ENCODE data around the gene HMGCS1.

The HMGCS1 gene

DNA sequence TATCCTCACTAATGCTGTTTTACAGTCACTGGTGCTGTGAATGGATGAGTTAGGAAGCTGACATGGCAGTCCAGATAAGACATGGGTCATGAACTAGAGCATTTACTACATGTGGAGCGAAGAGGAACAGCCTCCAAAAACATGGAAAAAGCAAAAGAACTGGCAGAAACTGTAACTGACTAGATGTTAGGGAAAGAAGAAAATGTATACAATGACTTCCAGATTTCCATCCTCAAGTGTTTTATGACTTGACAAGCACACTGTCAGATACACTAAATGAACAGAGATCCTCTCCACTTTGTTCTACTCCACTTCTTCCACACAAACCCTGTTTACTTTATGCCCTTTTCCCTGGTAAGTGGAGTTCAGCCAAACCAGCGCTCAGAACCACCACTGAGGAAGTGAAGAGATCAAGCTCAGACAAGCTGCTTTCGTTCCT is 11.5 kb downstream of the HMGCS1 start:
- H3K4ac ChIP-seq (ENCODE audit: low read length) = no peak overlapping the region
- H2BK120ac ChIP-seq (ENCODE audit: low read depth, low read length) = no peak overlapping the region
- no peaks in the 10 kb centered on the region for H3K79me1 ChIP-seq (ENCODE audit: low read depth, low read length)
- H3K23ac ChIP-seq (ENCODE audit: low read depth, low read length, poor library complexity) = no peak overlapping the region
- no peaks in the 10 kb centered on the region for H3K9me3 ChIP-seq (replicated peaks in 1 of 2; ENCODE audit: control insufficient read depth in 2 of 2, insufficient read depth in 1 of 2, low read depth in 1 of 2, low read length in 2 of 2)
- H3K4me2 ChIP-seq (ENCODE audit: insufficient read depth, low read length, poor library complexity, severe bottlenecking) = no peak overlapping the region
- H2BK5ac ChIP-seq (ENCODE audit: low read length) = no peak overlapping the region
- H3K36me3 ChIP-seq (replicated peaks in 1 of 2; ENCODE audit: control insufficient read depth in 2 of 2, insufficient read depth in 2 of 2, low read length in 2 of 2) = peaks cover 24 to 99% of the 10 kb centered on the region in 2 donors
- no peak overlapping the region for H2AK5ac ChIP-seq (ENCODE audit: low read depth, low read length)
- no peak overlapping the region for H4K8ac ChIP-seq (ENCODE audit: low read depth, low read length)
- no peak for DNase-seq (ENCODE audit: low spot score)
- no peak overlapping the region for H3K14ac ChIP-seq (ENCODE audit: low read length)
- H3K27me3 ChIP-seq (ENCODE audit: control insufficient read depth in 3 of 3, insufficient read depth in 3 of 3, low read depth in 1 of 3, low read length in 3 of 3) = no peaks in the 10 kb centered on the region
- H3K4me1 ChIP-seq (ENCODE audit: control insufficient read depth in 2 of 2, insufficient read depth in 1 of 2, low read depth in 1 of 2, low read length in 2 of 2) = peaks cover 7 to 27% of the 10 kb centered on the region in 2 donors
- H3K18ac ChIP-seq (ENCODE audit: low read length) = no peak overlapping the region
- H2AFZ ChIP-seq (ENCODE audit: low read length) = no peak overlapping the region
- no peak overlapping the region for H2BK15ac ChIP-seq (ENCODE audit: low read length)
- no peak overlapping the region for H2BK12ac ChIP-seq (ENCODE audit: low read length)
- WGBS, 2 donors (ENCODE audit: extremely low coverage in 2 of 2, insufficient read length in 2 of 2, insufficient replicate concordance in 1 of 2) = no CpG with 5 or more reads among the region's 3 CpGs
- no peak overlapping the region for H4K91ac ChIP-seq (ENCODE audit: low read depth, low read length, poor library complexity)
- no peak overlapping the region for H3K9ac ChIP-seq (ENCODE audit: low read depth, low read length, poor library complexity)
- H3K4me3 ChIP-seq (ENCODE audit: low read length in 2 of 2) = no peak overlapping the region
- no peak overlapping the region for H3K27ac ChIP-seq (replicated peaks; ENCODE audit: low read length)

DNA sequence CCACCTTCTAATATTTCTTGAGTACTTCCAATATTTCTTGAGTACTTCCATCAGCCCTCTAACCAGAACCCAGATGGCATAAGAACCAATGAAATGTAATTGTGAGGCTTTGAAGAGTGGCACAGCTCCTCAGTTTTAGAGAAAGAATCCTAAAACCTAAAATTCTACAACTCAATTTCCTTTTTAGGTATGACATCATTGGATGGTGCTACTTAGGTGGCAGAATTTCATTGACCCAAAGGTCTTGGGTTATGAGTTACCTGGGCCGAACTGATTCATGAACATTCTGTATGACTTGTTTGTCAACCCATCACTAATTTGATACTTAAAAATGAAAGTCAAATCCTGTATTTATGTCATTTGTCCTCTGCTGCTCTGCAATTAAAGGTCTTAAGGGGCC is 13.1 kb downstream of the HMGCS1 start:
- Histone ChIP-seq H2BK15ac (ENCODE audit: low read length) (no peak overlapping the region), H3K27ac (replicated peaks; ENCODE audit: low read length) (no peak overlapping the region), H2BK12ac (ENCODE audit: low read length) (no peak overlapping the region), H3K23ac (ENCODE audit: low read depth, low read length, poor library complexity) (no peak overlapping the region), H3K14ac (ENCODE audit: low read length) (no peak overlapping the region), H3K27me3 (ENCODE audit: control insufficient read depth in 3 of 3, insufficient read depth in 3 of 3, low read depth in 1 of 3, low read length in 3 of 3) (no peaks in the 10 kb centered on the region), H3K4me2 (ENCODE audit: insufficient read depth, low read length, poor library complexity, severe bottlenecking) (no peak overlapping the region), H3K18ac (ENCODE audit: low read length) (no peak overlapping the region), H3K4me1 (ENCODE audit: control insufficient read depth in 2 of 2, insufficient read depth in 1 of 2, low read depth in 1 of 2, low read length in 2 of 2) (peaks cover 7 to 28% of the 10 kb centered on the region in 2 donors), H4K91ac (ENCODE audit: low read depth, low read length, poor library complexity) (no peak overlapping the region), H2AFZ (ENCODE audit: low read length) (no peak overlapping the region), H3K4me3 (ENCODE audit: low read length in 2 of 2) (no peak overlapping the region), H2AK5ac (ENCODE audit: low read depth, low read length) (no peak overlapping the region), H2BK5ac (ENCODE audit: low read length) (no peak overlapping the region), H4K8ac (ENCODE audit: low read depth, low read length) (no peak overlapping the region), H3K36me3 (replicated peaks in 1 of 2; ENCODE audit: control insufficient read depth in 2 of 2, insufficient read depth in 2 of 2, low read length in 2 of 2) (peaks cover 28 to 99% of the 10 kb centered on the region in 2 donors), H3K79me1 (ENCODE audit: low read depth, low read length) (no peaks in the 10 kb centered on the region), H2BK120ac (ENCODE audit: low read depth, low read length) (no peak overlapping the region), H3K4ac (ENCODE audit: low read length) (no peak overlapping the region), H3K9me3 (replicated peaks in 1 of 2; ENCODE audit: control insufficient read depth in 2 of 2, insufficient read depth in 1 of 2, low read depth in 1 of 2, low read length in 2 of 2) (no peaks in the 10 kb centered on the region), H3K9ac (ENCODE audit: low read depth, low read length, poor library complexity) (no peak overlapping the region)
- DNase-seq (ENCODE audit: low spot score) = no peak
- WGBS, 2 donors (ENCODE audit: extremely low coverage in 2 of 2, insufficient read length in 2 of 2, insufficient replicate concordance in 1 of 2) = no CpG with 5 or more reads among the region's 1 CpG

DNA sequence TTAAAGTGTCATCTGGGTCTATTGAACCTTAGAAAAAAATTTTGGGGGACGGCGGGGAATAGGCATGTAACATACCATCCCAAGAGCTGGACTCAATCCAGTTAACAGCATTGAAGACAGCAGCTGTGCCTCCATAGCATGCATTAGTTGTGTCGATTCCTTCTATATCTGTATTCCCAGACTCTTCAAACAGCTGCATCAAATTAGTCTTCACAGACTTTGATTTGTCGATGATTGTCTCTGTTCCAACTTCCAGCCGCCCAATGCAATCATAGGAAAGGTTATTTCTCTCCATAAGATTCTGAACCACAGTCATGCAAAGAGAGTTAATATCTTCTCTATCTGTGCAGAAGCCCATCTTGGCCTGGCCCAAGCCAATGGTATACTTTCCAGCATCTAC is 14.8 kb downstream of the HMGCS1 start:
- no CpG with 5 or more reads among the region's 5 CpGs for WGBS, 2 donors (ENCODE audit: extremely low coverage in 2 of 2, insufficient read length in 2 of 2, insufficient replicate concordance in 1 of 2)
- peaks cover 35 to 99% of the 10 kb centered on the region in 2 donors for H3K36me3 ChIP-seq (replicated peaks in 1 of 2; ENCODE audit: control insufficient read depth in 2 of 2, insufficient read depth in 2 of 2, low read length in 2 of 2)
- no peak overlapping the region for H4K91ac ChIP-seq (ENCODE audit: low read depth, low read length, poor library complexity)

DNA sequence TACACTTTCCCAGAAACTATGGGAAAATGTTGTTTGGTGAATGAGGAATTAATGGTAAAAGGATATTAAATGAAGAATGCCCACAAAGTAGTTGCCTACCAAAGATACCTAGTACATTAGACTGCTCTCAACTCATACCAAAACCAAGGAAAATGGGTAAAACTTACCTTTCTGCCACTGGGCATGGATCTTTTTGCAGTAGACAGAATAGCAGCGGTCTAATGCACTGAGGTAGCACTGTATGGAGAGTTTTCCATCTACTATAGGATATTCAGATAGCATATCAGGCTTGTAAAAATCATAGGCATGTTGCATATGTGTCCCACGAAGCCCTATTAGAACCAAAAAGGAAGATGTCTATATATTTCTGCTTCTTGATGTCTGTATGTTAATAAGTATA is 16.4 kb downstream of the HMGCS1 start:
- WGBS, 2 donors (ENCODE audit: extremely low coverage in 2 of 2, insufficient read length in 2 of 2, insufficient replicate concordance in 1 of 2) = no CpG with 5 or more reads among the region's 2 CpGs
- H3K4me1 ChIP-seq (ENCODE audit: control insufficient read depth in 2 of 2, insufficient read depth in 1 of 2, low read depth in 1 of 2, low read length in 2 of 2) = peaks cover 0 to 7% of the 10 kb centered on the region in 2 donors
- no peak overlapping the region for H2BK12ac ChIP-seq (ENCODE audit: low read length)
- no peak overlapping the region for H4K8ac ChIP-seq (ENCODE audit: low read depth, low read length)
- no peaks in the 10 kb centered on the region for H3K9me3 ChIP-seq (replicated peaks in 1 of 2; ENCODE audit: control insufficient read depth in 2 of 2, insufficient read depth in 1 of 2, low read depth in 1 of 2, low read length in 2 of 2)
- no peak overlapping the region for H2AK5ac ChIP-seq (ENCODE audit: low read depth, low read length)
- H3K4ac ChIP-seq (ENCODE audit: low read length) = no peak overlapping the region
- no peak overlapping the region for H2BK120ac ChIP-seq (ENCODE audit: low read depth, low read length)
- no peaks in the 10 kb centered on the region for H3K79me1 ChIP-seq (ENCODE audit: low read depth, low read length)
- peaks cover 32 to 99% of the 10 kb centered on the region in 2 donors for H3K36me3 ChIP-seq (replicated peaks in 1 of 2; ENCODE audit: control insufficient read depth in 2 of 2, insufficient read depth in 2 of 2, low read length in 2 of 2)
- H2BK15ac ChIP-seq (ENCODE audit: low read length) = no peak overlapping the region
- H2BK5ac ChIP-seq (ENCODE audit: low read length) = no peak overlapping the region
- H3K23ac ChIP-seq (ENCODE audit: low read depth, low read length, poor library complexity) = no peak overlapping the region
- DNase-seq (ENCODE audit: low spot score) = no peak
- no peak overlapping the region for H4K91ac ChIP-seq (ENCODE audit: low read depth, low read length, poor library complexity)
- no peak overlapping the region for H3K9ac ChIP-seq (ENCODE audit: low read depth, low read length, poor library complexity)
- H2AFZ ChIP-seq (ENCODE audit: low read length) = no peak overlapping the region
- H3K27ac ChIP-seq (replicated peaks; ENCODE audit: low read length) = no peak overlapping the region
- H3K18ac ChIP-seq (ENCODE audit: low read length) = no peak overlapping the region
- H3K27me3 ChIP-seq (ENCODE audit: control insufficient read depth in 3 of 3, insufficient read depth in 3 of 3, low read depth in 1 of 3, low read length in 3 of 3) = no peaks in the 10 kb centered on the region
- H3K4me3 ChIP-seq (ENCODE audit: low read length in 2 of 2) = no peak overlapping the region
- no peak overlapping the region for H3K14ac ChIP-seq (ENCODE audit: low read length)
- H3K4me2 ChIP-seq (ENCODE audit: insufficient read depth, low read length, poor library complexity, severe bottlenecking) = no peak overlapping the region

More for the DNA sequence above, 14.8 kb downstream of the HMGCS1 start:
- Histone ChIP-seq H2BK120ac (ENCODE audit: low read depth, low read length) (no peak overlapping the region), H3K27me3 (ENCODE audit: control insufficient read depth in 3 of 3, insufficient read depth in 3 of 3, low read depth in 1 of 3, low read length in 3 of 3) (no peaks in the 10 kb centered on the region), H3K4me1 (ENCODE audit: control insufficient read depth in 2 of 2, insufficient read depth in 1 of 2, low read depth in 1 of 2, low read length in 2 of 2) (peaks cover 6 to 19% of the 10 kb centered on the region in 2 donors), H3K4me2 (ENCODE audit: insufficient read depth, low read length, poor library complexity, severe bottlenecking) (no peak overlapping the region), H3K14ac (ENCODE audit: low read length) (no peak overlapping the region), H3K79me1 (ENCODE audit: low read depth, low read length) (no peaks in the 10 kb centered on the region), H2BK15ac (ENCODE audit: low read length) (no peak overlapping the region), H2AFZ (ENCODE audit: low read length) (no peak overlapping the region), H2BK12ac (ENCODE audit: low read length) (no peak overlapping the region), H3K23ac (ENCODE audit: low read depth, low read length, poor library complexity) (no peak overlapping the region), H3K9ac (ENCODE audit: low read depth, low read length, poor library complexity) (no peak overlapping the region), H3K9me3 (replicated peaks in 1 of 2; ENCODE audit: control insufficient read depth in 2 of 2, insufficient read depth in 1 of 2, low read depth in 1 of 2, low read length in 2 of 2) (no peaks in the 10 kb centered on the region), H3K4me3 (ENCODE audit: low read length in 2 of 2) (no peak overlapping the region), H2BK5ac (ENCODE audit: low read length) (no peak overlapping the region), H3K4ac (ENCODE audit: low read length) (no peak overlapping the region), H3K27ac (replicated peaks; ENCODE audit: low read length) (no peak overlapping the region), H2AK5ac (ENCODE audit: low read depth, low read length) (no peak overlapping the region), H3K18ac (ENCODE audit: low read length) (no peak overlapping the region), H4K8ac (ENCODE audit: low read depth, low read length) (no peak overlapping the region)
- no peak for DNase-seq (ENCODE audit: low spot score)
